GM12892 (cell line): ENCODE measurements around the gene BCAN.

ENCODE experiments used
- DNase-seq: peaks from one replicate; pipeline ENCODE4 v3.0.0; 2011; ENCODE audit not compliant: insufficient read length
- FAIRE-seq: peaks from 2 replicates; lab custom pipeline; 2011; peaks lifted over from hg19 to GRCh38; lab: Jason Lieb, UNC
- POLR2A ChIP-seq: IDR thresholded peaks from 2 replicates; pipeline ENCODE4 v1.6.1; 2011; ENCODE audit warnings: low read depth, low read length, control low read depth
- POLR2AphosphoS5 ChIP-seq: IDR thresholded peaks from 2 replicates; pipeline ENCODE4 v1.6.1; 2011; ENCODE audit warnings: low read depth, low read length, control low read depth
- TAF1 ChIP-seq: IDR thresholded peaks from 2 replicates; pipeline ENCODE4 v1.6.1; 2011; ENCODE audit warnings: low read depth, mild to moderate bottlenecking, control low read depth, low read length, borderline replicate concordance

The BCAN gene

DNA sequence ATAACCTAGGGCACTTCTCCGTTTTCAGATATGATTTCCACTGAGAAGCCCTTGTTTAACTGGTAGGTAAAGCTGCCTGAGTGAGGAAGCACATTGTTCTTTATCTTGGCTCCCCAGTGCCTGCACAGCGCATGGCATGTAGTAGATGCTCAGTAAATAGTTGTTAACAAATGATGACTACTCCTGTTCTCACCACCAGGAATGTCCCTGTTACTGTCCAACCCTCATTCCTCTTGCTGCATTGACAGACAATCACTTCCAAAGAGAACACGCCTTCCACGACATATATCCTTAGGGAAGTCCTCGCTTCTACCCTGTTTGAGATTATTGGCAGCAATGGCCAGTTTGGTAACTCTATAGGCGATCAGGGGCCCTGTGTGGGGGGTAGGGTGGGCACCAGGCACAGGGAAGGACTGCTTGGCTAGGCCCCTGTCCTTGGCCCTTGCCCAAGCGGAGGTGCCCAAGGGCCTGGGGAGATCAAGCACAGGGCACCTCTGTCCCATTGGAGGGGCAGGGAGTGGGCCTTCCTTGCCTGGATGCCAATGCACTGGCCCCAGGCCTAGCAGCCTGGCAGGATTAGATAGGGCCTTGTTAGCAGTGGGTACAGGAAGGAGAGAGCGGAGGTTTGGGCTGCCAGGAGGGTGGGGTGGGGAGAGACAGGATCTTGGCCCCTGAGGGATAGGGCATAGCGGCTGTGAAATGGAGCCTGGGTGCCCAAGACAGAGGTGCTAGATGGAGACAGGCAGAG is 25.1 kb downstream of the BCAN start:
- TF ChIP-seq POLR2A (no peak), TAF1 (no peak), POLR2AphosphoS5 (no peak)
- no peak for DNase-seq
- no peak for FAIRE-seq

DNA sequence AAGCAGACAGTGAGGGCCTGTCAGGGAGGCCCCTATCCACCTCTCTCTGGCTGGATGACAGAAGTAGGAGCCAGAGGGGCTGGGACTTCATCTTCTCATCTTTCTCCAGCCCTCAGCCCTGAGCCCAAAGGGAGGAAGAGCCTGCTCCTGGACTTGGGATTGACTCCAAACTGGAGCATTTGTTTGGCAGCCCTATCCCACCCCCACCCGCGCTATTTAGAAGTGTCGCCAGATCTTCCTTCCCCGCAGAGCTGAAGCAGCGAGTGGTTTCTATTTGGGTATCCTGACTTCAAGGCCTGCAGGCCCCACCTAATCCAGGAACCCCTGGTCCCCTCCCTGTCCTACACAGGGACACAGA is 25.7 kb downstream of the BCAN start:
- TF ChIP-seq TAF1 (no peak), POLR2AphosphoS5 (no peak), POLR2A (no peak)
- DNase-seq (no peak), FAIRE-seq (no peak)

DNA sequence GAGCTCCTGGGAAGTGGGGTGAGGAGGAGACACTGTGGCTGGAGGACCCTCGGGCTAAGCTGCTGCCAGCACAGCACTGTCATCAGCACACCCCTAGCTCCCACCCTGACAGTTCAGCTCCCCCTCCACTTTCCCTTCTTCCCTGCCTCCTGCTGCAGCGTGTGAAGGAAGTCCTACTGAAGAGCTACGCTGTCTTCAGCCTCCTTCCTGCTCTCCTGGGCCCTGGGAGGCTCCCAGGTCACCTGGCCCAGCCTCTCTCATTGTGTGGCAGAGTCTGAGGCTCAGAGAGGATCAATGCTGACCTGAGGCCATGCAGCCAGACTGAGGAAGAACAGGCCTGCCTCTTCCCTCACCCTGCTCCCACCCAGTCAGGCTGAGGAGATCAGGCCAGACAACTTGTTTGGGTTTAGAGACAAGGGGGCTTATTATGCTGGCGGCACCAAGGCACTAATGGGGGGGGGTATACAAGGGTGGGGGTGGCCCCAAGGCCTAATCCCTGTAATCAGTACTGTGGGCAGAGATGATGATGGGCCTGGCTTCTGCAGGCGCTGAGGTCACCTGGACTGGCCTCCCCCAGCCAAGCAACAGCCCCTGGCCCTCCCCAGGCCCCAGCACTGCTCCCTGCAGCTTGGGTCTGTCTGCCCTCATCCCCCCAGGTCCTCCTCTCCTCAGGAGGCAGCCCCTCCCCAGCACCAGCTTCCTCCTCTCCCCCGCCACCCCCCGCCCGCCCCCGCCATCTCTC is 26.2 kb downstream of the BCAN start:
- FAIRE-seq (no peak), DNase-seq (no peak)
- TF ChIP-seq POLR2AphosphoS5 = no peak
- TF ChIP-seq TAF1 = no peak

DNA sequence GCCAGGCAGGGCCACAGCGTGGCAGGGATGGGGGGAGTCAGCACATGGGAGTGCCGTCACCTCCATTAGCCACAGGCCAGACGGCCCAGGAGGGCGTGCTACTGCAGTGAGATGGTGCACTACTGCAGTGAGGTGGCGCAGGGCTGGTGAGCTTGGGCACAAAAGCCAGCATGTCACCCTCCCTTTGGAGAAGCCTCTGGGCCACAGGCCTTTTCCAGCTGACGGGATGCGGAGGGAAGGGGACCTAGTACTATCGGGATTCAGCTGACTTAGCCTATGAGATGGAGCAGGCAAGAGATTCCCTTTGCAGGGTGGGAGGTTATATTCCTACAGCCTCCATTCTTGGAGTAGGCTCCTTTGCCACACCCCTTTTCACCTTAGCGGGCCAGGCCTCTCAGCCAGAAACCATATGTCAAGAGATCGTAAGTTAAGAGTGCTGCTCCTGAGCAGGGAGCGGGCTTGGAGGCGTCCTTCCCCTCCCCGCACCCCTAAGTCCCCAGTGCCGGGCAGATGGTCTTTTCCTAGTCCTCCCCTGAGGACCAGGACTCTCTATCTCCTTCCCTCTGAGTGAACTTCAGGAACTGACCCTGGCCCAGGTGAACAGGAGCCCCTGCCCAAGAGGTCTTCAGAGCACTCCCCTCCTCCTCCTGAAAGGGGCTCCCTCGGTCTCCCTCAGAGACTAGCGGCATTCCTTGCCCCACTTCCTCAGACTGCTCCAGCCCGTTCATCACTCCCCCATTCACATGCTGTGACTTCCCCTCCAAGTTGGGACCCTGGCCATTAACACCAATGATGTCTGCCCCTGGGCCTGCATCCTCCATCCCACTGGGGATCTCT is 27.1 kb downstream of the BCAN start:
- no peak for TF ChIP-seq POLR2AphosphoS5
- TF ChIP-seq POLR2A = no peak
- TF ChIP-seq TAF1 = no peak
- DNase-seq (no peak), FAIRE-seq (no peak)

DNA sequence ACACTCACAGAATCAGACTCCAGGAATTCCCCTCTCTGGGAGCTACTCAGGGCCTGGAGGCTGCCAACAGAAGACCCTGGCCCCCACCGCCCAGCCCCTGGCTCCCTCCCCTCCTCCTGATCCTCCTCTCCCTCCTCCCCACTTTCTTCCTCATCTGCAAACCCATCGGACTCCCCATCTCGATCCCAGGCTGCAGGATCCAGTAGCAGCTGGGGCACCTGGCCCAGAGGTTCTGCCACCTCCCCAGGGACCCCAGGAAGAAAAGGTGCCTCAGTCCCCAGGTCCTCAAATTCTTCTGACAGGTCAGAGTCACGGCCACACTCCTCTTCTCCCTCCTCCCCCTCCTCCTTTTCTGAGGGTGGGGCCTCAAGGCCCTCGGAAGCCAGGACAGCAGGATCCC is 27.9 kb downstream of the BCAN start:
- no peak for DNase-seq
- TF ChIP-seq POLR2AphosphoS5 = no peak
- no peak for TF ChIP-seq POLR2A
- TF ChIP-seq TAF1 = no peak
- FAIRE-seq = no peak

DNA sequence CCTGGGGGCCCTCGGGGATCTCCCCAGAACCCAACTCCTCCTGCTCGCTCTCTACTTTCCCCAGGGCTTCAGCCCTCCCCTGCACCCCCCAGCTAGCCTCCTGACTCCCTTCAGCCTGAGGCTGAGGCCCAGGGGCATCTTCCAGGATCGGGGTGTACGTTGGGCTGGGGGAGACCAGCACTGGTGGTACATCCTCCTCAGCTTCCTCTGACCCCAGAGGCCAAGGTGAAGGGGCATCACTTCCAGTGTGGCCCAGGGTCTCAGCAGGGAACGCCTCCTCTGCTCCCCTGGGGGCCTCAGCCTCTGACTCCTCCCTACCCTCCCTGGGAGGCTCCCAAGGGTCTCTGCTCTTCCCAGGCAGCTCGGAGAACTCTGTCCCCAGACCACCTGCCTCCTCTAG is 28.4 kb downstream of the BCAN start:
- FAIRE-seq (no peak), DNase-seq (no peak)
- TF ChIP-seq POLR2A = no peak
- no peak for TF ChIP-seq TAF1

DNA sequence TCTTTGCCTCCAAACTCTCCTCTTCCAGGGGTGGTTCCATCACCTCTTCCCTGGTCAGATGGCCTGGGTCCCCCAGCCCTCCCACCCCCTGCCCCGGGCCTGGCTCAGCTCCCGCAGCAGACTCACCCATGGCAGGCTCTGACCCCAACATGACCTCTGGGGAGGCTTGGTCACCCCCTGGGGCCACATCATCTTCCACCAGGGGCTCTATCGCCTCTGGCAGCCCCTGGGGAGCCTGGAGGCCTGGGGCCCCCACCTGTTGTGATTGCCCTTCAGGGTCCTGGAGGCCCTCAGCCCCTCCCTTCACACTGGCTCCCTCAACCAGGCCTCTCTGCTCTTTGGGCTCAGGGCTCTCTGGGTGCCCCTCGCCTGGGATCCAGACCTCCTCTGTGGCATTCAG is 28.9 kb downstream of the BCAN start:
- TF ChIP-seq POLR2A (no peak), POLR2AphosphoS5 (no peak)
- no peak for FAIRE-seq
- DNase-seq = no peak

DNA sequence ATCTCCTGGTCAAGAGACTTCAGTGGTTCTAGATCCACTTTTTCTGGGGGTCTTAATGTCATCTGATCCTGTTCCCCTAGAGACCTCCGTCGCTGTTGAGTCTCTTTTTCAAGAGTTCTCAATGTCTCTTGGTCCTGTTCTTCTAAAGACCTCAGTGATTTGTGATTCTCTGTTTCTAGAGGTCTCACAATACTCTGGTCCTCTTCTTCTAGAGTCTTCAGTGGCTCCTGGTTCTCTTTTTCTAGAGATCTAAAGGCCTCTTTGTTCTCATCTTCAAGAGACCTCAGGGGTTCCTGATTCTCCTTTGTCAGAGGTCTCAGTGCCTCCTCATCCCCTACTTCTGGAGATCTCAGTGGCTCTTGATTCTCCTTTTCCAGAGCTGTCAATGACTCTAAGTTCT is 29.9 kb downstream of the BCAN start:
- no peak for FAIRE-seq
- no peak for TF ChIP-seq POLR2AphosphoS5
- no peak for TF ChIP-seq POLR2A
- TF ChIP-seq TAF1 = no peak

DNA sequence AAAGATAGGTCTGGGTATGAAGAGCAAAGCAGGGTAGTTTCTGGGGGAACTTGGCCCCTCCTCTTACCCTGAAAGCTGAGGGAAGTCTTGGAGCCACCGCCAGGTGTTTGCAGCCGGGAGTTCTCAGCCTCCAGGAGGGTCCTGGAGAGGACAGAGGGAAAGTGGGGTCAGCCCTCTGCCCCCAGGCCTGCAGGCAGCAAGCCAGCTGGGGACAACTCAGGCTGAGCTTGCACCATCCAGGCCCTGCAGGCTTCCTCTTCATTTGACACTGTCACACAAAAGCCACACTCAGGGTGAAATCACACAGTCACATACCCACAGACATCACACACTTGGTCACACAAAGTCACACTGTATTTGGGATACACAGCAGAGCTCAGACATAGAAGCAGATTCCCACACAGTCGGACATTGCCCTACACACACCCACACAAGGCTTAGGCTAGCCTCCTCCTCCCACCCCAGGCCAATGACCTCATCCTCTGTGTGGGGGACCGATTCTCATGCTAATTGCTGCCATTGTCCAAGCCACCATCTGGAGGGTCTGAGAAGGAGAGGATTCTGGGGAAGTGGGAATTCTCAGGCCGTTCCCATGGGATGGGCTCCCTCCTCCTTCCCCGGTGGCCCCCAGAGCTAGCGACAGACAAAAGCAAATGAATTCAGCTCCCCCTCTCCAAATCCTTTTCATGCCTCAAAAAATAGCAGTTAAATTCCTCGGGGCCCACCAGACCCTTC is 31.6 kb downstream of the BCAN start:
- TF ChIP-seq POLR2A = no peak
- DNase-seq (no peak), FAIRE-seq (no peak)

More for the DNA sequence above, 29.9 kb downstream of the BCAN start:
- no peak for DNase-seq

DNA sequence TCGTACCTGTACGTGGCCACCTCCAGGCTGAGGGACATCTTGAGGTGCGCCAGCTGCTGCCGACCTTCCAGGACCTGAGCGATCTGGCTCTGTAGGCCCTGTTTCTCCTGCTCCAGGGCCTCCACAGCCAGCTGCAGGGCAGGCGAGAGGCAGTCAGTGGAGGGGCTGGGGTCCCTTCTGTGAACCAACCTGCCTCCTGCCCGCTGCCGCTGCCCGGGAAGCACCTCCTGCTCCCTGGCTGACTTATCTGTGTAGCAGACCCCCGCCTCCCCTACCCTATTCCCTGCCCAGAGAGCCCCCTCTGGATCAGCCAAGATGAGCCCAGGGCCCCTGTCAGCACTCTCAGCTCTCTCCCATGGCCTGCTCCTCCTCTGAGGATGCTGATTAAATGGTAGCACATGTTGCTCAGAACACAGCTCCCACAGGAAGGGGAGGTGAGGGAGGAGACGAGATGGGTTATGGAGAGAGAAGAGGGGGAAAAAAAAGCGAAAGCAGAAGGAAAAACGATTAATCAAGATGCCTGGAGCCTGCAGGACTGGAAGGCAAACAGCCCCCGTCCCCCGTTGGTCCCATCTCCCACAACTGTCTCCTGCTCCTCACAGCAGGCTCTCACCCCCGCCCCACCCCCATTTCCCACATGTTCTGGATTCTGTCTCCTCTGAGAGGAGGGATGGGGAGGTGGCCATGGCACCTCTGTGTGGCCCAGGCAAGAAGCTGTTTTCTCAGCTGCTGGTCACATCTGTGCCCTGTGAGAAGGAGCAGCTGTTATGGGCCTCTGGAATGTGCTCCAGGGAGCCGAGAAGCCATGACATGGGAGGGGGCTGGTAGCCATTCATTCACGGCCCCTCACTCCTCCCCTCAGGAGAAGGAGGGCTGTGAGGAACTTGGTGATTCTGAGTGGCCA is 33.5 kb downstream of the BCAN start:
- no peak for TF ChIP-seq POLR2A
- no peak for TF ChIP-seq POLR2AphosphoS5
- no peak for TF ChIP-seq TAF1
- DNase-seq = no peak
- no peak for FAIRE-seq
